ENCODE measurements around the gene AHCYL2. TPM values are rescaled to one million over a fixed set of nuclear protein-coding genes. Genes with fewer than 3 reads are reported as not detected.

Gene AHCYL2
- total and polyA plus RNA-seq, 5 donors from 2014 or later = 6.2 to 18.5 (median 8.3) TPM

GRCh38 chr7:129188892-129189660 is 35.8 kb upstream of the AHCYL2 start:
- H3K9me3 Mint-ChIP-seq = peaks cover 0 to 2% (median 0%) of the 10 kb centered on the region in 7 donors
- H3K4me3 ChIP-seq (ENCODE audit: low read depth, low read length) = no peak overlapping the region
- ATAC-seq (ENCODE audit: low read depth in 2 of 2) = no peak
- H3K27me3 ChIP-seq (ENCODE audit: control insufficient read depth, insufficient read depth, low read length) = peaks cover 24% of the 10 kb centered on the region
- peak overlapping the region in 2 of 4 donors; percentile 56 to 63 for H3K4me3 Mint-ChIP-seq
- H3K27ac Mint-ChIP-seq = peak overlapping the region in 1 of 3 donors; percentile 79
- peaks cover 4% of the 10 kb centered on the region for H3K36me3 Mint-ChIP-seq
- H3K27ac ChIP-seq (ENCODE audit: insufficient read depth, low read length, poor library complexity, severe bottlenecking) = no peak overlapping the region
- H3K4me1 Mint-ChIP-seq = peaks cover 0 to 12% (median 5%) of the 10 kb centered on the region in 4 donors
- peaks cover 77% of the 10 kb centered on the region for H3K27me3 Mint-ChIP-seq
- DNase-seq = no peak
- peaks cover 7% of the 10 kb centered on the region for H3K4me1 ChIP-seq (ENCODE audit: control insufficient read depth, insufficient read depth, low read length, poor library complexity, severe bottlenecking)
- H3K9me3 ChIP-seq (ENCODE audit: control insufficient read depth in 2 of 2, low read length in 2 of 2) = no peaks in the 10 kb centered on the region
- no peaks in the 10 kb centered on the region for H3K36me3 ChIP-seq (ENCODE audit: control insufficient read depth, insufficient read depth, low read length)

GRCh38 chr7:129189661-129190310 is 35.0 kb upstream of the AHCYL2 start:
- H3K4me1 ChIP-seq (ENCODE audit: control insufficient read depth, insufficient read depth, low read length, poor library complexity, severe bottlenecking) = peaks cover 7% of the 10 kb centered on the region
- peaks cover 71% of the 10 kb centered on the region for H3K27me3 Mint-ChIP-seq
- H3K27ac Mint-ChIP-seq = peak overlapping the region in 1 of 3 donors; percentile 79
- H3K36me3 Mint-ChIP-seq = peaks cover 4% of the 10 kb centered on the region
- H3K4me3 ChIP-seq (ENCODE audit: low read depth, low read length) = no peak overlapping the region
- H3K9me3 Mint-ChIP-seq = peaks cover 0 to 2% (median 0%) of the 10 kb centered on the region in 7 donors
- ATAC-seq (ENCODE audit: low read depth in 2 of 2) (no peak), DNase-seq (no peak)
- H3K36me3 ChIP-seq (ENCODE audit: control insufficient read depth, insufficient read depth, low read length) = no peaks in the 10 kb centered on the region
- H3K27ac ChIP-seq (ENCODE audit: insufficient read depth, low read length, poor library complexity, severe bottlenecking) = no peak overlapping the region
- H3K4me1 Mint-ChIP-seq = peaks cover 0 to 12% (median 5%) of the 10 kb centered on the region in 4 donors
- peak overlapping the region in 3 of 4 donors; percentile 33 to 63 (median 56) for H3K4me3 Mint-ChIP-seq
- H3K27me3 ChIP-seq (ENCODE audit: control insufficient read depth, insufficient read depth, low read length) = peaks cover 24% of the 10 kb centered on the region
- no peaks in the 10 kb centered on the region for H3K9me3 ChIP-seq (ENCODE audit: control insufficient read depth in 2 of 2, low read length in 2 of 2)

GRCh38 chr7:129191272-129191671 is 33.6 kb upstream of the AHCYL2 start:
- Mint-ChIP-seq H3K4me1 (peaks cover 0 to 12% (median 5%) of the 10 kb centered on the region in 4 donors), H3K9me3 (peaks cover 0 to 2% (median 0%) of the 10 kb centered on the region in 7 donors), H3K27me3 (peaks cover 61% of the 10 kb centered on the region), H3K4me3 (no peak overlapping the region), H3K27ac (no peak overlapping the region), H3K36me3 (peaks cover 4% of the 10 kb centered on the region)
- no peak for DNase-seq
- no peak overlapping the region for H3K27ac ChIP-seq (ENCODE audit: insufficient read depth, low read length, poor library complexity, severe bottlenecking)
- no peak overlapping the region for H3K4me3 ChIP-seq (ENCODE audit: low read depth, low read length)
- no peaks in the 10 kb centered on the region for H3K36me3 ChIP-seq (ENCODE audit: control insufficient read depth, insufficient read depth, low read length)
- no peaks in the 10 kb centered on the region for H3K9me3 ChIP-seq (ENCODE audit: control insufficient read depth in 2 of 2, low read length in 2 of 2)
- peaks cover 7% of the 10 kb centered on the region for H3K4me1 ChIP-seq (ENCODE audit: control insufficient read depth, insufficient read depth, low read length, poor library complexity, severe bottlenecking)
- H3K27me3 ChIP-seq (ENCODE audit: control insufficient read depth, insufficient read depth, low read length) = peaks cover 24% of the 10 kb centered on the region
- no peak for ATAC-seq (ENCODE audit: low read depth in 2 of 2)

- H3K27ac Mint-ChIP-seq = no peak overlapping the region
- H3K36me3 ChIP-seq (ENCODE audit: control insufficient read depth, insufficient read depth, low read length) = no peaks in the 10 kb centered on the region
- H3K27ac ChIP-seq (ENCODE audit: insufficient read depth, low read length, poor library complexity, severe bottlenecking) = no peak overlapping the region
- DNase-seq = no peak
- no peaks in the 10 kb centered on the region for H3K9me3 ChIP-seq (ENCODE audit: control insufficient read depth in 2 of 2, low read length in 2 of 2)
- no peak overlapping the region for H3K4me3 ChIP-seq (ENCODE audit: low read depth, low read length)
- peaks cover 50% of the 10 kb centered on the region for H3K27me3 Mint-ChIP-seq
- H3K4me3 Mint-ChIP-seq = no peak overlapping the region
- H3K4me1 Mint-ChIP-seq = peaks cover 0 to 5% (median 3%) of the 10 kb centered on the region in 4 donors
- no peak for ATAC-seq (ENCODE audit: low read depth in 2 of 2)
- peaks cover 22% of the 10 kb centered on the region for H3K27me3 ChIP-seq (ENCODE audit: control insufficient read depth, insufficient read depth, low read length)
- H3K4me1 ChIP-seq (ENCODE audit: control insufficient read depth, insufficient read depth, low read length, poor library complexity, severe bottlenecking) = peaks cover under 1% of the 10 kb centered on the region
- H3K9me3 Mint-ChIP-seq = peaks cover 0 to 3% (median 0%) of the 10 kb centered on the region in 7 donors
- H3K36me3 Mint-ChIP-seq = no peaks in the 10 kb centered on the region
Measured at GRCh38 chr7:129193892-129194291, 30.9 kb upstream of the AHCYL2 start.

- Histone ChIP-seq H3K36me3 (ENCODE audit: control insufficient read depth, insufficient read depth, low read length) (no peaks in the 10 kb centered on the region), H3K27ac (ENCODE audit: insufficient read depth, low read length, poor library complexity, severe bottlenecking) (no peak overlapping the region), H3K27me3 (ENCODE audit: control insufficient read depth, insufficient read depth, low read length) (peaks cover 3% of the 10 kb centered on the region), H3K9me3 (ENCODE audit: control insufficient read depth in 2 of 2, low read length in 2 of 2) (no peaks in the 10 kb centered on the region), H3K4me1 (ENCODE audit: control insufficient read depth, insufficient read depth, low read length, poor library complexity, severe bottlenecking) (no peaks in the 10 kb centered on the region), H3K4me3 (ENCODE audit: low read depth, low read length) (no peak overlapping the region)
- H3K36me3 Mint-ChIP-seq = no peaks in the 10 kb centered on the region
- ATAC-seq (ENCODE audit: low read depth in 2 of 2) (no peak), DNase-seq (no peak)
- no peak overlapping the region for H3K4me3 Mint-ChIP-seq
- no peak overlapping the region for H3K27ac Mint-ChIP-seq
- H3K9me3 Mint-ChIP-seq = peaks cover 0 to 2% (median 0%) of the 10 kb centered on the region in 7 donors
- H3K4me1 Mint-ChIP-seq = no peaks in the 10 kb centered on the region
- H3K27me3 Mint-ChIP-seq = peaks cover 26% of the 10 kb centered on the region
Measured at GRCh38 chr7:129197771-129198170, 27.1 kb upstream of the AHCYL2 start.

- H3K36me3 Mint-ChIP-seq = no peaks in the 10 kb centered on the region
- no peak overlapping the region for H3K4me3 Mint-ChIP-seq
- ATAC-seq (ENCODE audit: low read depth in 2 of 2) = no peak
Measured at GRCh38 chr7:129199406-129199805, 25.4 kb upstream of the AHCYL2 start.

GRCh38 chr7:129202058-129202777 is 22.6 kb upstream of the AHCYL2 start:
- Histone ChIP-seq H3K9me3 (ENCODE audit: control insufficient read depth in 2 of 2, low read length in 2 of 2) (no peaks in the 10 kb centered on the region), H3K4me1 (ENCODE audit: control insufficient read depth, insufficient read depth, low read length, poor library complexity, severe bottlenecking) (no peaks in the 10 kb centered on the region), H3K27ac (ENCODE audit: insufficient read depth, low read length, poor library complexity, severe bottlenecking) (no peak overlapping the region), H3K27me3 (ENCODE audit: control insufficient read depth, insufficient read depth, low read length) (peaks cover 3% of the 10 kb centered on the region), H3K4me3 (ENCODE audit: low read depth, low read length) (no peak overlapping the region), H3K36me3 (ENCODE audit: control insufficient read depth, insufficient read depth, low read length) (no peaks in the 10 kb centered on the region)
- H3K4me1 Mint-ChIP-seq = no peaks in the 10 kb centered on the region
- DNase-seq (no peak), ATAC-seq (ENCODE audit: low read depth in 2 of 2) (no peak)
- H3K27me3 Mint-ChIP-seq = peaks cover 16% of the 10 kb centered on the region
- no peak overlapping the region for H3K27ac Mint-ChIP-seq
- H3K36me3 Mint-ChIP-seq = no peaks in the 10 kb centered on the region
- no peak overlapping the region for H3K4me3 Mint-ChIP-seq
- peaks cover 0 to 2% (median 0%) of the 10 kb centered on the region in 7 donors for H3K9me3 Mint-ChIP-seq

More at GRCh38 chr7:129199406-129199805, 25.4 kb upstream of the AHCYL2 start:
- H3K27ac Mint-ChIP-seq = no peak overlapping the region
- H3K36me3 ChIP-seq (ENCODE audit: control insufficient read depth, insufficient read depth, low read length) = no peaks in the 10 kb centered on the region
- H3K9me3 ChIP-seq (ENCODE audit: control insufficient read depth in 2 of 2, low read length in 2 of 2) = no peaks in the 10 kb centered on the region
- H3K9me3 Mint-ChIP-seq = peaks cover 0 to 2% (median 0%) of the 10 kb centered on the region in 7 donors
- no peak overlapping the region for H3K27ac ChIP-seq (ENCODE audit: insufficient read depth, low read length, poor library complexity, severe bottlenecking)
- H3K4me1 ChIP-seq (ENCODE audit: control insufficient read depth, insufficient read depth, low read length, poor library complexity, severe bottlenecking) = no peaks in the 10 kb centered on the region
- H3K27me3 Mint-ChIP-seq = peaks cover 24% of the 10 kb centered on the region
- H3K4me3 ChIP-seq (ENCODE audit: low read depth, low read length) = no peak overlapping the region
- H3K4me1 Mint-ChIP-seq = no peaks in the 10 kb centered on the region
- H3K27me3 ChIP-seq (ENCODE audit: control insufficient read depth, insufficient read depth, low read length) = peaks cover 3% of the 10 kb centered on the region
- DNase-seq = no peak

All from CD4-positive, CD25-positive, alpha-beta regulatory T cell (primary cell).